NT2/D1 (cell line): Measurements from ENCODE around the gene SIRPD.

Experiments
- SUZ12 ChIP-seq: IDR thresholded peaks from 2 replicates; pipeline ENCODE4 v1.6.1; 2011; ENCODE audit not compliant: insufficient read length, insufficient read depth; ENCODE audit errors: extremely low read depth
- YY1 ChIP-seq: IDR thresholded peaks from 2 replicates; pipeline ENCODE4 v1.6.1; 2011; ENCODE audit not compliant: insufficient read length, insufficient read depth
- ZNF274 ChIP-seq: IDR thresholded peaks from 2 replicates; pipeline ENCODE4 v1.6.1; 2011; ENCODE audit warnings: mild to moderate bottlenecking, low read depth, low read length

- TF ChIP-seq YY1 (no peak), SUZ12 (no peak), ZNF274 (no peak)
Measured at GRCh38 chr20:1493536-1493935, 64.0 kb downstream of the SIRPD start.
